Fibroblast of lung (primary cell): Measurements from ENCODE around the gene ZC3H13. TPM values are rescaled to one million over a fixed set of nuclear protein-coding genes. Genes with fewer than 3 reads are reported as not detected.
A peak's percentile ranks its signal among the peaks of the same experiment; 100 is the strongest.

ENCODE experiments used
- DNase-seq, 2 donors: peaks; one replicate each; pipeline versions ENCODE4 v3.0.0 to v3.0.0-alpha.2; 2010; ENCODE audit warnings: low read depth in 2 of 2
- H2AFZ ChIP-seq: 2 replicates; pipeline ENCODE4 v1.5.1; 2012; ENCODE audit warnings: low read length, control low read depth, inconsistent platforms
- H3K27ac ChIP-seq: 2 replicates; pipeline ENCODE4 v1.5.1; 2011; ENCODE audit warnings: low read length, control low read depth; ENCODE audit not compliant: insufficient read depth
- H3K27me3 ChIP-seq: 2 replicates; pipeline ENCODE4 v1.5.1; 2011; ENCODE audit warnings: mild to moderate bottlenecking, low read length; ENCODE audit not compliant: control insufficient read depth, insufficient read depth
- H3K36me3 ChIP-seq: 2 replicates; pipeline ENCODE4 v1.5.1; 2011; ENCODE audit warnings: low read length; ENCODE audit not compliant: control insufficient read depth, insufficient read depth
- H3K4me1 ChIP-seq: 2 replicates; pipeline ENCODE4 v1.5.1; 2011; ENCODE audit warnings: low read length; ENCODE audit not compliant: control insufficient read depth, insufficient read depth; ENCODE audit errors: extremely low read depth
- H3K4me2 ChIP-seq: 2 replicates; pipeline ENCODE4 v1.5.1; 2011; ENCODE audit warnings: low read length, control low read depth; ENCODE audit not compliant: insufficient read depth; ENCODE audit errors: extremely low read depth
- H3K4me3 ChIP-seq, 4 experiments: fragments of 200-600 bp in 1 of 4; sonication (generic) in 1 of 4; replicated peaks in 1 of 4; 2 replicates each; pipeline ENCODE4 v1.5.1; 2011 to 2016; ENCODE audit warnings: low read length in 4 of 4, low read depth in 3 of 4, mild to moderate bottlenecking in 3 of 4, control low read depth in 2 of 4, inconsistent platforms in 1 of 4, mixed read lengths in 1 of 4; ENCODE audit not compliant: insufficient read depth in 1 of 4; ENCODE audit errors: control extremely low read depth in 1 of 4
- H3K79me2 ChIP-seq: 2 replicates; pipeline ENCODE4 v1.5.1; 2012; ENCODE audit warnings: mild to moderate bottlenecking, low read length, inconsistent platforms; ENCODE audit not compliant: control insufficient read depth, insufficient read depth
- H3K9ac ChIP-seq: 2 replicates; pipeline ENCODE4 v1.5.1; 2011; ENCODE audit warnings: mild to moderate bottlenecking, low read length, control low read depth; ENCODE audit not compliant: insufficient read depth
- H3K9me3 ChIP-seq: 2 replicates; pipeline ENCODE4 v1.5.1; 2012; ENCODE audit warnings: low read depth, low read length; ENCODE audit not compliant: control insufficient read depth, insufficient read depth
- H4K20me1 ChIP-seq: 2 replicates; pipeline ENCODE4 v1.5.1; 2011; ENCODE audit warnings: low read length; ENCODE audit not compliant: control insufficient read depth, insufficient read depth; ENCODE audit errors: extremely low read depth
- CTCF ChIP-seq, 2 donors: IDR thresholded peaks in 1 of 2; conservative IDR thresholded peaks in 1 of 2; 1 replicate in 1 of 2; 2 replicates in 1 of 2; pipeline ENCODE4 v1.5.1; 2011 to 2012; ENCODE audit warnings: low read length in 2 of 2, control low read depth in 1 of 2, inconsistent platforms in 1 of 2, low read depth in 1 of 2, mild to moderate bottlenecking in 1 of 2
- EZH2 ChIP-seq: IDR thresholded peaks from 2 replicates; pipeline ENCODE4 v1.5.1; 2012; ENCODE audit warnings: low read length, control low read depth, mild to moderate bottlenecking; ENCODE audit errors: missing control alignments
- polyA plus RNA-seq, 2 donors: library from polyadenylated mRNA; depleted of rRNA in 1 of 2; stranded (reverse) in 1 of 2; unstranded in 1 of 2; fragments of >200 nt; gene quantifications; 2 replicates each; pipeline ENCODE4 v1.2.1, GENCODE V29; 2011 to 2012; ENCODE audit warnings: missing spikeins in 1 of 2
- total RNA-seq: library from RNA; depleted of rRNA; stranded (reverse); fragments of >200 nt; gene quantifications from 2 replicates; pipeline ENCODE4 v1.2.1, GENCODE V29; 2014

The ZC3H13 gene
- total and polyA plus RNA-seq, 2 donors (not counting 1 experiment from before 2014, with no cell fraction given) = 4.5 to 21.8 TPM

- Histone ChIP-seq H3K27ac (no peak overlapping the region), H3K4me1 (no peaks in the 10 kb centered on the region), H3K79me2 (no peaks in the 10 kb centered on the region), H3K9ac (no peak overlapping the region), H3K4me3 (no peak overlapping the region), H3K9me3 (no peaks in the 10 kb centered on the region), H3K36me3 (no peaks in the 10 kb centered on the region), H3K27me3 (peaks cover 3% of the 10 kb centered on the region), H4K20me1 (no peaks in the 10 kb centered on the region), H3K4me2 (no peak overlapping the region), H2AFZ (no peak overlapping the region)
- TF ChIP-seq EZH2 (no peak), CTCF (conservative IDR thresholded peaks at IDR 0.05 in 1 of 2, IDR thresholded peaks at IDR 0.05 in 1 of 2; ENCODE audit: low read depth in 1 of 2, low read length in 2 of 2) (no peak)
- DNase-seq = peak in 1 of 2 donors; percentile 17
Measured at GRCh38 chr13:45926741-45927140, 125.8 kb downstream of the ZC3H13 start.

GRCh38 chr13:45925151-45925550, 127.4 kb downstream of the ZC3H13 start:
- no peak overlapping the region for H3K27ac ChIP-seq
- no peaks in the 10 kb centered on the region for H3K27me3 ChIP-seq
- no peak overlapping the region for H3K9ac ChIP-seq
- no peaks in the 10 kb centered on the region for H3K79me2 ChIP-seq
- H3K4me2 ChIP-seq = no peak overlapping the region
- H3K36me3 ChIP-seq = no peaks in the 10 kb centered on the region
- H3K4me3 ChIP-seq = no peak overlapping the region
- H2AFZ ChIP-seq = no peak overlapping the region
- peak in 1 of 2 donors; percentile 5 for DNase-seq
- TF ChIP-seq CTCF (conservative IDR thresholded peaks at IDR 0.05 in 1 of 2, IDR thresholded peaks at IDR 0.05 in 1 of 2; ENCODE audit: low read depth in 1 of 2, low read length in 2 of 2) = peak in 1 of 2 donors; percentile 19
- no peak for TF ChIP-seq EZH2
- no peaks in the 10 kb centered on the region for H3K9me3 ChIP-seq
- H4K20me1 ChIP-seq = no peaks in the 10 kb centered on the region
- no peaks in the 10 kb centered on the region for H3K4me1 ChIP-seq

- Histone ChIP-seq H3K4me2 (no peak overlapping the region), H3K36me3 (no peaks in the 10 kb centered on the region), H3K9ac (no peak overlapping the region), H3K9me3 (no peaks in the 10 kb centered on the region), H3K79me2 (no peaks in the 10 kb centered on the region), H3K27me3 (no peaks in the 10 kb centered on the region), H3K4me1 (no peaks in the 10 kb centered on the region), H3K27ac (no peak overlapping the region), H3K4me3 (no peak overlapping the region), H2AFZ (no peak overlapping the region), H4K20me1 (no peaks in the 10 kb centered on the region)
- no peak for DNase-seq
- TF ChIP-seq EZH2 = no peak
- TF ChIP-seq CTCF (conservative IDR thresholded peaks at IDR 0.05 in 1 of 2, IDR thresholded peaks at IDR 0.05 in 1 of 2; ENCODE audit: low read depth in 1 of 2, low read length in 2 of 2) = no peak
Measured at GRCh38 chr13:45921162-45921736, 131.3 kb downstream of the ZC3H13 start.
